ENCODE results near the gene GGCX. TPM values are rescaled to one million over a fixed set of nuclear protein-coding genes. Genes with fewer than 3 reads are reported as not detected.

Gene GGCX
- total and polyA plus RNA-seq, 2 of the 13 experiments (the other 11 are each of a cell fraction or from before 2014, with no cell fraction given): 72.5 to 103 TPM

- TF ChIP-seq E2F1 (CRISPR knock-in tag; IDR thresholded peaks at IDR 0.05) (no peak), IKZF1 (IDR thresholded peaks at IDR 0.05) (no peak), NBN (conservative IDR thresholded peaks at IDR 0.05) (no peak), ZNF230 (CRISPR knock-in tag; IDR thresholded peaks at IDR 0.05) (no peak; the same call in 1 of the 2 replicates), ZNF713 (CRISPR knock-in tag; IDR thresholded peaks at IDR 0.05) (no peak), ZNF510 (CRISPR knock-in tag; IDR thresholded peaks at IDR 0.05; ENCODE audit: low read depth) (no peak; the same call in 1 of the 2 replicates), U2AF1 (optimal IDR thresholded peaks at IDR 0.05; ENCODE audit: low read depth, low read length) (no peak), ZNF687 (CRISPR knock-in tag; IDR thresholded peaks at IDR 0.05) (peak; percentile 99), ZNF329 (CRISPR knock-in tag; IDR thresholded peaks at IDR 0.05; ENCODE audit: low read depth) (peak; percentile 16; the same call in 1 of the 2 replicates), ZNF331 (CRISPR knock-in tag; IDR thresholded peaks at IDR 0.05) (no peak; the same call in 1 of the 2 replicates), TAF15 (IDR thresholded peaks at IDR 0.05; ENCODE audit: low read depth, low read length, poor library complexity, severe bottlenecking) (peak; percentile 93), RELA (CRISPR knock-in tag; IDR thresholded peaks at IDR 0.05) (no peak), ZNF235 (CRISPR knock-in tag; IDR thresholded peaks at IDR 0.05; ENCODE audit: borderline replicate concordance) (peak; percentile 99), FOXA1 (IDR thresholded peaks at IDR 0.05) (no peak), FOXA1 (CRISPR knock-in tag; IDR thresholded peaks at IDR 0.05) (no peak)
- TF ChIP-seq, protein P1, sequence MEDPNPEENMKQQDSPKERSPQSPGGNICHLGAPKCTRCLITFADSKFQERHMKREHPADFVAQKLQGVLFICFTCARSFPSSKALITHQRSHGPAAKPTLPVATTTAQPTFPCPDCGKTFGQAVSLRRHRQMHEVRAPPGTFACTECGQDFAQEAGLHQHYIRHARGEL (CRISPR knock-in tag; IDR thresholded peaks at IDR 0.05): peak; percentile 90; the same call in 1 of the 2 replicates
- TF ChIP-seq, protein P2, sequence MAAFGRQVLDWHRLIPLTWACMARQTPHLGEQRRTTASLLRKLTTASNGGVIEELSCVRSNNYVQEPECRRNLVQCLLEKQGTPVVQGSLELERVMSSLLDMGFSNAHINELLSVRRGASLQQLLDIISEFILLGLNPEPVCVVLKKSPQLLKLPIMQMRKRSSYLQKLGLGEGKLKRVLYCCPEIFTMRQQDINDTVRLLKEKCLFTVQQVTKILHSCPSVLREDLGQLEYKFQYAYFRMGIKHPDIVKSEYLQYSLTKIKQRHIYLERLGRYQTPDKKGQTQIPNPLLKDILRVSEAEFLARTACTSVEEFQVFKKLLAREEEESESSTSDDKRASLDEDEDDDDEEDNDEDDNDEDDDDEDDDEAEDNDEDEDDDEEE (CRISPR knock-in tag; IDR thresholded peaks at IDR 0.05): no peak; the same call in 1 of the 2 replicates
- TF ChIP-seq, protein P3, sequence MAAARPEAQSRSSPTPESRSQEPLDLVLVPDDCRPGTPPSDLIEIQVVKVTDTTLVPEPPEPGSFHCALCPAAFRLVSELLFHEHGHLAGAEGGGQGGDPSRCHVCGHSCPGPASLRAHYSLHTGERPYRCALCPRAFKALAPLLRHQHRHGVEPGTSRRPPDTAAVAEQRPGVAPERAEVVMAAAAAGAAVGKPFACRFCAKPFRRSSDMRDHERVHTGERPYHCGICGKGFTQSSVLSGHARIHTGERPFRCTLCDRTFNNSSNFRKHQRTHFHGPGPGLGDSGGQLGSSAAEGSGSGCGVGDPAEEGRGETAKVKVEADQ (CRISPR knock-in tag; IDR thresholded peaks at IDR 0.05; ENCODE audit: borderline replicate concordance): no peak
Observed at GRCh38 chr2:85539361-85540132, 21.7 kb downstream of the GGCX start (continued).

Data from HepG2 (cell line).